ENCODE measurements around the gene TIMM23. TPM values are rescaled to one million over a fixed set of nuclear protein-coding genes. Genes with fewer than 3 reads are reported as not detected.
"Not testable (repeated sequence)": the region's sequence is repeated elsewhere in the genome, so short reads cannot be mapped to it uniquely, and the experiment has no call there.

TIMM23 gene
- total RNA-seq, 1 experiment from 2014 or later = 99.0 TPM

GRCh38 chr10:45983538-45984186, 11.4 kb downstream of the TIMM23 start:
- POLR2A ChIA-PET; H3K27me3 Mint-ChIP-seq (ENCODE audit: low read depth); H3K27ac Mint-ChIP-seq; CTCF ChIA-PET; H3K4me3 Mint-ChIP-seq; H3K4me1 Mint-ChIP-seq; H3K9me3 Mint-ChIP-seq: not testable (repeated sequence)
- peaks cover 18% of the 10 kb centered on the region for H3K36me3 Mint-ChIP-seq
- ATAC-seq = peak; percentile 65
- peak; percentile 16 for DNase-seq (ENCODE audit: low spot score)

- H3K36me3 Mint-ChIP-seq = peaks cover 22% of the 10 kb centered on the region
Observed at GRCh38 chr10:45984473-45984872, 12.2 kb downstream of the TIMM23 start.

DNA sequence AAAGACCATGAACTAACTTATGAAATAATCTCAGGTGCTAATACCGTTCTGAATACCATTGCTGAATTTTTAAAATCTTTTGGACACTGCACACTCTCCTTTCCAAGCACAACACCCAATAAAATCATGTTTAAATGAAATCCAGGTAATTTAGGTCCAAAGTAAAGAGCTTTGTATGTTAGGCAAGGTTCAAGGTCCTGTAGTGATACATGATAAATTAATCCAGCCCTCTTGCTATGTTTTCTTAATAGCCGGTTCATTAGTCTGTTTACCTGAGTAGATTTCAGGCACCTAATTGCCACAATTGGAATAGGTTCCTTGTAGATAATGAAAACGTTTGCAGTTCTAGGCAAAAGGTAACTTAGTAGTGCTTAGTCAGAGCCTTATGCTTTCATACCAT, 13.3 kb downstream of the TIMM23 start:
- H3K27ac Mint-ChIP-seq; POLR2A ChIA-PET; H3K9me3 Mint-ChIP-seq; DNase-seq (ENCODE audit: low spot score); ATAC-seq; H3K27me3 Mint-ChIP-seq (ENCODE audit: low read depth); CTCF ChIA-PET; H3K4me1 Mint-ChIP-seq; H3K4me3 Mint-ChIP-seq: not testable (repeated sequence)
- H3K36me3 Mint-ChIP-seq = peaks cover 26% of the 10 kb centered on the region

More at GRCh38 chr10:45984473-45984872, 12.2 kb downstream of the TIMM23 start:
- DNase-seq (ENCODE audit: low spot score); H3K4me1 Mint-ChIP-seq; H3K27ac Mint-ChIP-seq; H3K9me3 Mint-ChIP-seq; H3K27me3 Mint-ChIP-seq (ENCODE audit: low read depth); ATAC-seq; POLR2A ChIA-PET; CTCF ChIA-PET; H3K4me3 Mint-ChIP-seq: not testable (repeated sequence)

DNA sequence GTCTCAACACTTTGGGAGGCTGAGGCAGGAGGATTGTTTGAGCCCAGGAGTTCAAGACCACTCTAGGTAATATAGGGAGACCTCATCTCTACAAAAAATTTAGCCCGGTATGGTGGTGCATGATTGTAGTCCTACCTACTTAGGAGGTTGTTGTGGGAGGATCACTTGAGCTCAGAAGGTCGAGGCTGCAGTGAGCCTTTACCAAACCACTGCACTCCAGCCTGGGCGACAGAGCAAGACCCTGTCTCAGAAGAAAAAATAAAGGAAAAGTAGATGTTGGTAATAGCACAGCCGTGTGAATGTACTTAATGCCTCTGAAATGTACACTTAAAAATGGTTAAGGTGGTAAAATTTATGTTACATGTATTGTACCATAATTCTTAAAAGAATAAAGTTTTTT, 25.3 kb downstream of the TIMM23 start:
- Mint-ChIP-seq H3K36me3 (peaks cover 69% of the 10 kb centered on the region), H3K4me3 (no peak overlapping the region), H3K9me3 (peaks cover 12% of the 10 kb centered on the region), H3K4me1 (peaks cover 26% of the 10 kb centered on the region), H3K27ac (peak overlapping the region; percentile 91), H3K27me3 (ENCODE audit: low read depth) (no peaks in the 10 kb centered on the region)
- ChIA-PET POLR2A (interaction anchor here (0.6 kb wide), 1 partner anchor 360 kb away, joined by 6 read pairs; no protein-coding TSS in a partner anchor), CTCF (no interaction called here)
- ATAC-seq (no peak), DNase-seq (ENCODE audit: low spot score) (no peak)
- TF ChIP-seq ZNF138 (CRISPR knock-in tag; conservative IDR thresholded peaks at IDR 0.05) (no peak), ZNF121 (CRISPR knock-in tag; IDR thresholded peaks at IDR 0.05) (peak; percentile 74)

DNA sequence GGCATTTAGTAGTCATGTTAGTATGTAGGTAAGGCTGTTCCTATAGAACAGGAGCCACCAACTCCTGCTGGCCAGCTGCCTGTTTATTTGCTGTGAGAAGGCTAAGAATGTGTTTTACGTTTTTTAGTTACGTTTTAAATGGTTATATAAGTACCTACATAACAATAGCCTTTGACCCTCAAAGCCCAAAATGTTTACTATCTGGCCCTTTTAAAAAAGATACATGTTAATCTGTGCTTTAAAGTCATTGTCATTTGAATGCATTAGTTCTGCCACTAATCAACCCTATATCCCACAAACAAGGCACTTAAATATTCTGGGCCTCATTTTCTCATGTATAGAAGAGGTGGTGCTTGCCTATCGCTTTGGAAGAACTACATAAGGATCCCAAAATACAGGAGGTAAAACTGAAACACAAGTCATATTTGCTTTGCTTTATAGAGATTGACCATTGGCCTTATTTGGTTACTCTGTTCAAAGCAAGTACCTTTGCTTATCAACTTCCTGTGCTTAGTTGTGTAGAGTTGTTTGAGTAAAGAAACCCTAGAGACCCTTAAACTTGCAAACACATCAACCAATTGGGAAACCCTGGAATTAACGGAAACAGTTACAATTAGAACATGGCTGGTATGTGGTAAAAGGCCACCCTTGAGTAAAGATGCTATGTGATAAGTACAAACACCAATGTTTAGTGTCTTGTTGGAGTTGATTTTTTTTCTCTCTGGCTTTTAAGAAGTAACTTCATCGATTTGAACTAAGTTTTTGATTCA, 25.9 kb downstream of the TIMM23 start:
- Mint-ChIP-seq H3K4me3 (no peak overlapping the region), H3K27ac (peak overlapping the region; percentile 87), H3K27me3 (ENCODE audit: low read depth) (no peaks in the 10 kb centered on the region), H3K36me3 (peaks cover 67% of the 10 kb centered on the region), H3K9me3 (peaks cover 12% of the 10 kb centered on the region), H3K4me1 (peaks cover 26% of the 10 kb centered on the region)
- ChIA-PET CTCF (no interaction called here), POLR2A (interaction anchor here (0.6 kb wide), 1 partner anchor 361 kb away, joined by 6 read pairs; no protein-coding TSS in a partner anchor)
- DNase-seq (ENCODE audit: low spot score) (no peak), ATAC-seq (peak; percentile 58)
- no peak for TF ChIP-seq MXD4 (CRISPR knock-in tag; IDR thresholded peaks at IDR 0.05; ENCODE audit: borderline replicate concordance)
- no peak for TF ChIP-seq ZNF263 (CRISPR knock-in tag; IDR thresholded peaks at IDR 0.05; ENCODE audit: low read depth)
- TF ChIP-seq CBFB (CRISPR knock-in tag; IDR thresholded peaks at IDR 0.05; ENCODE audit: low read depth) = no peak
- TF ChIP-seq ARID4B (CRISPR knock-in tag; IDR thresholded peaks at IDR 0.05; ENCODE audit: borderline replicate concordance) = no peak
- TF ChIP-seq RELA (CRISPR knock-in tag; IDR thresholded peaks at IDR 0.05; ENCODE audit: borderline replicate concordance) = no peak
- TF ChIP-seq, protein P1, sequence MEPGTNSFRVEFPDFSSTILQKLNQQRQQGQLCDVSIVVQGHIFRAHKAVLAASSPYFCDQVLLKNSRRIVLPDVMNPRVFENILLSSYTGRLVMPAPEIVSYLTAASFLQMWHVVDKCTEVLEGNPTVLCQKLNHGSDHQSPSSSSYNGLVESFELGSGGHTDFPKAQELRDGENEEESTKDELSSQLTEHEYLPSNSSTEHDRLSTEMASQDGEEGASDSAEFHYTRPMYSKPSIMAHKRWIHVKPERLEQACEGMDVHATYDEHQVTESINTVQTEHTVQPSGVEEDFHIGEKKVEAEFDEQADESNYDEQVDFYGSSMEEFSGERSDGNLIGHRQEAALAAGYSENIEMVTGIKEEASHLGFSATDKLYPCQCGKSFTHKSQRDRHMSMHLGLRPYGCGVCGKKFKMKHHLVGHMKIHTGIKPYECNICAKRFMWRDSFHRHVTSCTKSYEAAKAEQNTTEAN (CRISPR knock-in tag; IDR thresholded peaks at IDR 0.05) = no peak
- TF ChIP-seq CDX4 (CRISPR knock-in tag; IDR thresholded peaks at IDR 0.05; ENCODE audit: borderline replicate concordance) = no peak
- TF ChIP-seq ZNF423 (CRISPR knock-in tag; IDR thresholded peaks at IDR 0.05) = no peak
- TF ChIP-seq, protein P2, sequence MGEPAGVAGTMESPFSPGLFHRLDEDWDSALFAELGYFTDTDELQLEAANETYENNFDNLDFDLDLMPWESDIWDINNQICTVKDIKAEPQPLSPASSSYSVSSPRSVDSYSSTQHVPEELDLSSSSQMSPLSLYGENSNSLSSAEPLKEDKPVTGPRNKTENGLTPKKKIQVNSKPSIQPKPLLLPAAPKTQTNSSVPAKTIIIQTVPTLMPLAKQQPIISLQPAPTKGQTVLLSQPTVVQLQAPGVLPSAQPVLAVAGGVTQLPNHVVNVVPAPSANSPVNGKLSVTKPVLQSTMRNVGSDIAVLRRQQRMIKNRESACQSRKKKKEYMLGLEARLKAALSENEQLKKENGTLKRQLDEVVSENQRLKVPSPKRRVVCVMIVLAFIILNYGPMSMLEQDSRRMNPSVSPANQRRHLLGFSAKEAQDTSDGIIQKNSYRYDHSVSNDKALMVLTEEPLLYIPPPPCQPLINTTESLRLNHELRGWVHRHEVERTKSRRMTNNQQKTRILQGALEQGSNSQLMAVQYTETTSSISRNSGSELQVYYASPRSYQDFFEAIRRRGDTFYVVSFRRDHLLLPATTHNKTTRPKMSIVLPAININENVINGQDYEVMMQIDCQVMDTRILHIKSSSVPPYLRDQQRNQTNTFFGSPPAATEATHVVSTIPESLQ (CRISPR knock-in tag; IDR thresholded peaks at IDR 0.05) = no peak
- TF ChIP-seq ETV6 (CRISPR knock-in tag; IDR thresholded peaks at IDR 0.05) = no peak
- TF ChIP-seq OVOL2 (CRISPR knock-in tag; IDR thresholded peaks at IDR 0.05; ENCODE audit: borderline replicate concordance) = no peak

All from WTC11 (cell line).